Transverse colon (tissue), 3 donors: ENCODE data around the gene ZNF485.

Experiments used
- EP300 ChIP-seq: sonication (generic); formaldehyde crosslinking; IDR thresholded peaks from one replicate; pipeline ENCODE4 v1.6.1; 2017; ENCODE audit warnings: antibody characterized with exemption, low read depth
- TF ChIP-seq, protein P1 (sequence below), 5 experiments: fragments of 200-600 bp in 3 of 5; fragments of 450-650 bp in 2 of 5; sonication (generic) in 3 of 5; IDR thresholded peaks; 1 replicate in 2 of 5; 2 replicates in 3 of 5; pipeline ENCODE4 v1.5.1; 2016 to 2017; ENCODE audit warnings: antibody characterized with exemption in 5 of 5, inconsistent platforms in 3 of 5, mild to moderate bottlenecking in 2 of 5, moderate library complexity in 1 of 5

DNA sequence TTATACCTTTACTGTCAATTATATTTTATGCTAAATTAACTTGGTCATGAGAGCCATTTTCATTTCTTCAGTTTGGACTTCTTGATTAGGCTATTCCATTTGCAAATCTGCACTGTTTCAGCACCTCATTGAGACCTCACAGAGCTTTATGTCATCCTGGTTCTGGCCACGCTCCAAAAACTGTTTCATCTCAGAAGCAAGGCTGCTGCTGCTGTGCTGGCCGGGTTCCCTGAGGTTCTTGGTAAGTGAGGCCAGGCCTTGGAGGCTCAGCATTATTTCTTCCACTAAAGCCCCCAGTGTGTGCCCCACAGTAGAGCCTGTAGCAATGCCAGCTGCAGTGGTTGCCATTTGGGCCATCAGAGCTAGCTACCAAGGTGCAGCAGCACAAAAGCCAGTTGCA lies 7.8 kb upstream of the ZNF485 start:
- no peak for TF ChIP-seq EP300
- TF ChIP-seq, protein P1, sequence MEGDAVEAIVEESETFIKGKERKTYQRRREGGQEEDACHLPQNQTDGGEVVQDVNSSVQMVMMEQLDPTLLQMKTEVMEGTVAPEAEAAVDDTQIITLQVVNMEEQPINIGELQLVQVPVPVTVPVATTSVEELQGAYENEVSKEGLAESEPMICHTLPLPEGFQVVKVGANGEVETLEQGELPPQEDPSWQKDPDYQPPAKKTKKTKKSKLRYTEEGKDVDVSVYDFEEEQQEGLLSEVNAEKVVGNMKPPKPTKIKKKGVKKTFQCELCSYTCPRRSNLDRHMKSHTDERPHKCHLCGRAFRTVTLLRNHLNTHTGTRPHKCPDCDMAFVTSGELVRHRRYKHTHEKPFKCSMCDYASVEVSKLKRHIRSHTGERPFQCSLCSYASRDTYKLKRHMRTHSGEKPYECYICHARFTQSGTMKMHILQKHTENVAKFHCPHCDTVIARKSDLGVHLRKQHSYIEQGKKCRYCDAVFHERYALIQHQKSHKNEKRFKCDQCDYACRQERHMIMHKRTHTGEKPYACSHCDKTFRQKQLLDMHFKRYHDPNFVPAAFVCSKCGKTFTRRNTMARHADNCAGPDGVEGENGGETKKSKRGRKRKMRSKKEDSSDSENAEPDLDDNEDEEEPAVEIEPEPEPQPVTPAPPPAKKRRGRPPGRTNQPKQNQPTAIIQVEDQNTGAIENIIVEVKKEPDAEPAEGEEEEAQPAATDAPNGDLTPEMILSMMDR (IDR thresholded peaks at IDR 0.05), result no peak
